ENCODE results near the gene NIN.

NIN gene

DNA sequence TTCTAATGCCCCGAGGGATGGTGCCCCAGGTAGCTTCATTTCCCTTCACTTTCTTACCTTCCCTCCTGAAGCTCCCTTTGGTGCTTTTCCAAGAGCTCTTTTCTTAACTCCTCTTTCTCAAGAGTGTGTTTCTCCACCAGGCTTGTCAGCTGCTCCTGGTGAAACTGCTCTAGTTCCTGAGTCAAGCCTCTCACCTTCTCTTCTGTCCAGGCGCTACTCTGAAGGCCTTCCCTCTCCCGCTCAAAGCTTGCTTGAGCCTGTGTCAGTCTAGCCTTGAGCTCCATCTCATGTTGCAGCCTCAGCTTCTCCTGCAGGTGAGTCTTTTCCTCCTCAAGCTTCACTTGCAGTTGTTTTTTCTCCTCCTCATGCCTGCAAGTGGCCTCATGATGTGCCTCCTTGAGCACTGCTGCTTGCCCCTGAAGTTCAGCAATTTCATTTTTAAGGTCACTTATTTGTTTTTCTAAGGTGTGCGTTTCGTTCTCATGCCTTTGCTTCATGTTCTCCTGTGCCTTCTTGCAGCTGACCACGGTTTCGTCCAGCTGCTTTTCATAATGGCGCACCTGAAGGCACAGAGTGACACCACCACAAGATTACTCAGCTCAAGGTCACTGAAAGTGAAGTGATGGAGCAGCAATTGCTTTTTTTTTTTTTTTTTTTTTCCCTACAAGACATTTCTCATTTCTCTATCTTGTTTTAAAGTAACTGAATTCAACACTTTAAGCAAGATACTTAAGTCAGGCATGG lies 71.0 kb downstream of the NIN start:
- no peak for FAIRE-seq

- FAIRE-seq, result no peak
Measured at GRCh38 chr14:50758945-50759344, 72.0 kb downstream of the NIN start.

- FAIRE-seq, result no peak
Measured at GRCh38 chr14:50758305-50758704, 72.7 kb downstream of the NIN start.

DNA sequence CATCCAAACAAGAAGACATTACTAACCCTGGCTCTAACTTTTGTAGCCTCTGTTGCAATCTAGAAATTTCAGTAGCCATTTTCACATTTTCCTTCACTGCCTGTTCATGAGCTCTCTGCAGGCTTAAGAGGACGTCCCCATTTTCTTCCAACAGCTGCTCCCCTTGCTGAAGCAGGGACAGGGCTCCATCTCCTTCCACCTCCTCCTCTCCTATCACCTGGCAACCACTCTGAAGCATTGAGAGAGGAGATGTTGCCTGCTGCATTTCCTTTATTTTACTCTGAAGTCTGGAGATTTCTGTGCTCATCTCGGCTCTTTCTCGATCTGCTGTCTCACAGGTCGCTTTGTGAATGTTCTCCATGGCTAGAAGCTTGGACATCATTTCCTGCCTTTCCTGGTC lies 73.3 kb downstream of the NIN start:
- no peak for FAIRE-seq

- no peak for FAIRE-seq
Measured at GRCh38 chr14:50756300-50756699, 74.7 kb downstream of the NIN start.

DNA sequence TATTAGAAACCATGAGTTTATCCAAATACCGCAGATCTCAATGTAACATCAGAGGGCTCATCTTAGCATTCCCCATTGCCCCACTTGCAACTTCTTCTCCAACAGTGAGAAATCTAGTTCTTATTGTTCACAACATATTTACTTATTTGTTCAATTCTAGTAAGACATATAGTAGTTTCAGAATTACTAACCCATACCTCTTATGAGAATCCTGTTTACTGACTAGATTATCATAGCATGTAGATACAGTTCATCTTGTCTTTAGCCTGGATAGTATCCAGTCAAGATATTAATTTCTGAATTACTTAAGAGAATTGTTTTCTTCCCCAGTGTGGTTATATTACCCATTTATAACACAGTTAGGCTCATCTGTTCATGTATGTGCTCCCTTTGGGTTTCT lies 80.6 kb downstream of the NIN start:
- no peak for FAIRE-seq

- FAIRE-seq, result no peak
Measured at GRCh38 chr14:50745401-50746058, 85.4 kb downstream of the NIN start.

GRCh38 chr14:50744231-50744630 lies 86.7 kb downstream of the NIN start:
- FAIRE-seq, result no peak

- no peak for FAIRE-seq
Measured at GRCh38 chr14:50741567-50741966, 89.4 kb downstream of the NIN start.

GRCh38 chr14:50740856-50741255 lies 90.1 kb downstream of the NIN start:
- FAIRE-seq, result peak; percentile 66

DNA sequence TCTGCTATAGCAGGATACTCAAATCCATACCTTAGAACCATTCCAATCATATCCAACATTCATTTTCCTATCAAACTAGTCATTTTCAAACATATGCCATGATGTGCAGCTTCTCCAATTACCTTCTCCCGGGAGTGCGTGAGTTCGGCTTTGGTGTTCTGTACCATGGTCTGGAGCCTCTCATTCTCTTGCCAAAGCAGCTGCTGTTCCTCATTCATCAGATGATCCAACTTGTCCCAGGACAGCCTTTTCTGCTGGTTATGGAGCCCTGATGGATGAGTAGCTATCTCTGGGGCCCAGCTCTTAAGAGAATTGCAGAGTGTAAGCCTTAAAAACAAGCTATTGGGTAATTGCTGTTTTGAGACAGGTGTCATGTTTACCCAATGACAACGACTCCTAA lies 91.8 kb downstream of the NIN start:
- FAIRE-seq, result no peak

GRCh38 chr14:50736932-50737419 lies 94.0 kb downstream of the NIN start:
- no peak for FAIRE-seq

- peak; percentile 70 for FAIRE-seq
Measured at GRCh38 chr14:50734950-50735695, 95.8 kb downstream of the NIN start.

- no peak for FAIRE-seq
Measured at GRCh38 chr14:50733494-50733893, 97.5 kb downstream of the NIN start.

GRCh38 chr14:50728836-50729235 lies 102.1 kb downstream of the NIN start:
- no peak for FAIRE-seq

DNA sequence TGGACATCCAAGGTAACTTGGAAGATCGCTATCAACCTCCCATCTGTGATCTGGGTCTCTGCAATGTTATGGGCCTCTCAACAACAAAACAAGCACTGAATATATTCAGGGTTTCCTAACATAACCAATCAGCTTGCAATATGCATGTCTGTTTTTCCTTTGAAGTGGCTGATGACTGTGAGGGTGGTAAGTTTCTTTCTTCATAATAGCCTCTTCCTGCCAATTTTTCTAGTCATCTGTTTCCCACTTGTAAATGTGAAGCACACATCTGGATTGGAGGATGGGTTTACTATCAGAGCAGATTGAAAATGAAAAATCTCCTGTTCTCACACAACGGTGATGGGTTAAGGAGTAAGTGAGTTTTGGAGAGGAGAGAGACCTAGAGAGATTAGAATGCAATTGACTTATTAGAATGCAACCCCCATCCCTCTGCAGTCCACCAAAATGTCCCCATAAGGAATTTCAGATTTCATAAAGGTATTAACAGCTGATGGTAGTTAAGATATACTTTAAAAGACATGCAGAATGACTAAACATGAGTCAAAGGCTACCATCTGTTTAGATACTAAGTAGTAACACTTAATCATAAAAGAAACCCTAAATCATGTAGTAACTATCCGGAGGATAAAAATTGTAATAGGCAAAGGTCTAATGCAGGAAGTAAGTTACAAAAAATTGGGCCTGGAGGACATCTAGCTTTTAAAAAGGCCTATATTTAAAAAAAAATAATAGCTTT lies 104.4 kb downstream of the NIN start:
- FAIRE-seq, result peak; percentile 98

DNA sequence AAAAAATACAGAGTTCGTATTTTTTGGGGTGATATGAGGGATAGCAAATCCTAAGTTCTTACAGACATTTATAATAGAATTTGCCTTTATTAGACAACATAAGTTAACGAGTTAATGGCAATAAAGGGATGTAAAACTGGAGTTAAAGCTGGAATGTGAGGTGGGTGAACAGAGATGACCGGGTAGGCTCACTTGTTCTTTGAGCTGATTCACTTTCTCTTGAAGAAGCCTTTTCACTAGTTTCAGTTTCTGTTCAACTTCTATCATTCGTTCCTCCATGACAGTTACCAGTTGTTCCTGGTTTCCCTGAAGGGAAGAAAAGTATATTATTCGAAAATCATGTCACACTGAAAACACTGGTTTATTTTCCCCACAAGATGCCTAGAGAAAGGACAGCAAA lies 105.2 kb downstream of the NIN start:
- no peak for FAIRE-seq

DNA sequence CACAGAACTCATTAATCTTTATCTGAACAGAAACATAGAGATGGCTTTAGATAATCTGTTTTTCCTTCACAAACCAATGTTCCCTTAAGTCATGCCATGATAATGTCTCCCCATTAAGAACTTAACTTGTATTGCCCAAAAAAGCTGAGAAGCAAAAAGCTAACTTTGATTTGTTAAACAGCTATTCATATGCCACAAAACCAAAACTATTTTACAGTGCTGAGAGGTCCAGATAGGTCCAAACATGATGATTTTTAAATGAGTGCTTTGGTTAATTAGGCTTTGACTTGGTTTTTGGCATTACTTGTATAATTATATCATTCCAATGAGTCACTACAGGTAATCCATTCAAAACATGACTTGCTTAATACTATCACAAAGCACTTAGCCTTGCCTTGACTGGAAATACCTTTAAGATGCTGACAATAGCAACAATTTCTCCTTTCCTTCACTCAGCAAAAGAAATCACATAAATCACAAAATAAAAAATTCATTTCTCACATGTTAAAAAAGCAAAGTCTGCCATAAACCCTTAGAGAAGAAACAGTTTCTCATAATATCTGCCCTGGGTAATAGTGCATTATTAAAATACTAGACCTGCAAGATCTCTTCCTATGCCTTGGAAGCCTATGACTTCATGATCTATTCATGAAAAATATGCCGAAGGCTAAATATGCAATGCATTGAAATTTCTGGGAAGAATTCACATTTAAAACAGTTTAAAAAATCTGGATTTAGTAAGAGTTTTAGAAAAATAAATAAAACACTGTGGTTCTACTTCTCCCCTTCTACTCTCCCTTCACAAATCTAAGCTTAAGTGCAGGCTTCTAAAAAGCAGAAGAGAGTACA lies 110.8 kb downstream of the NIN start:
- FAIRE-seq, result no peak

DNA sequence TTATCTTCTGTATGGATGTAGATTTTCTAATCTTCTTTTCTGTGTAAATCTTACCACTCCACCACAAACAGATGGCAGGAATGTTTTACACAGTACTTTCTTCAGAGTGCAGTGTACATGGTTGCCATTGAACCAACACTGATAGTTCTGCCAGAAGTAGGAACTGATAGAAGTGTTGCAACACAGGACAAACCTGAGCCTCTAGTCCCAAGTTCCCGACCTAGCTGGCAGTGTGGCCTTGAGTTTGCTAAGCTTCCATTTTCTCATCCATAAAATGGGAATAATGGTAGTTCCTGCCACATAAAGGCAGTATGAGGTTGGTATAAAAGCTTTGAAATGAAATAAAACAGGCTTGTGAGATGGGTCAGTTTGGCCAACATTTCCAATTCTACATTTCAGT lies 112.0 kb downstream of the NIN start:
- no peak for FAIRE-seq

- FAIRE-seq, result no peak
Measured at GRCh38 chr14:50717811-50718210, 113.2 kb downstream of the NIN start.

- no peak for FAIRE-seq
Measured at GRCh38 chr14:50714450-50715073, 116.4 kb downstream of the NIN start.

GRCh38 chr14:50711043-50711442 lies 119.9 kb downstream of the NIN start:
- no peak for FAIRE-seq

All from endometrium (tissue), 2 donors.